Ishikawa (cell line): ENCODE results near the gene PARD3B.

Experiments used
- CEBPB ChIP-seq: IDR thresholded peaks from 2 replicates; pipeline ENCODE4 v1.6.1; 2012
- CREB1 ChIP-seq: IDR thresholded peaks from 2 replicates; pipeline ENCODE4 v1.6.1; 2012; ENCODE audit warnings: low read depth
- EGR1 ChIP-seq: IDR thresholded peaks from 2 replicates; pipeline ENCODE4 v1.6.1; 2012
- EP300 ChIP-seq: IDR thresholded peaks from 2 replicates; pipeline ENCODE4 v1.6.1; 2012; ENCODE audit warnings: borderline replicate concordance
- FOXM1 ChIP-seq: IDR thresholded peaks from 2 replicates; pipeline ENCODE4 v1.6.1; 2012; ENCODE audit warnings: low read depth, borderline replicate concordance
- NFIC ChIP-seq: IDR thresholded peaks from 2 replicates; pipeline ENCODE4 v1.6.1; 2012
- RAD21 ChIP-seq: IDR thresholded peaks from 2 replicates; pipeline ENCODE4 v1.6.1; 2012; ENCODE audit warnings: low read depth
- TAF1 ChIP-seq: IDR thresholded peaks from 2 replicates; pipeline ENCODE4 v1.6.1; 2012; ENCODE audit warnings: low read depth, mild to moderate bottlenecking
- TCF12 ChIP-seq: IDR thresholded peaks from 2 replicates; pipeline ENCODE4 v1.6.1; 2012; ENCODE audit warnings: low read depth
- TEAD4 ChIP-seq: IDR thresholded peaks from 2 replicates; pipeline ENCODE4 v1.6.1; 2012
- YY1 ChIP-seq: IDR thresholded peaks from 2 replicates; pipeline ENCODE4 v1.6.1; 2012; ENCODE audit warnings: low read depth
- ZBTB7A ChIP-seq: IDR thresholded peaks from 2 replicates; pipeline ENCODE4 v1.6.1; 2012; ENCODE audit warnings: low read depth
- TF ChIP-seq, protein P1 (sequence below): IDR thresholded peaks from 2 replicates; pipeline ENCODE4 v1.6.1; 2012
- TF ChIP-seq, protein P2 (sequence below): IDR thresholded peaks from 2 replicates; pipeline ENCODE4 v1.6.1; 2012
- TF ChIP-seq, protein P3 (sequence below): IDR thresholded peaks from 2 replicates; pipeline ENCODE4 v1.6.1; 2012; ENCODE audit warnings: low read depth, mild to moderate bottlenecking

Gene PARD3B

DNA sequence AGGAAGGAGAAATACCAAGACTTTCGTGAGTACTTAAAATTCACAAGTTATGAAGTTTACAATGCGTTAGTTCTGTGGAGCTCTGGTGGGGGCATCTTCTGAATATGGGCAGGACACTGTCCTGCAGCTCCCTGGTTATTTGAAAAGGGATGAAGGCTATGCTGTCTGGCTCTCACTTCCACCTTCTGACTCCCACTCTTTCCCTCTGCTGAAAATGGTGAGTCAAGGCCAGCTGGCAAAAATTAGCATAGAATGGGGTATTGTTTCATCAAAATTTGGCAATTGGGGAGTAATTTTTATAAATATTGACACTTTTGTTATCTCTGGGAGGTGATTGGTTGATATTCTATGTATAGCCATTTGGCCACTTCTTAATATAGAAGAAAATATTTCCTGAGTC, 177.4 kb downstream of the PARD3B start:
- TF ChIP-seq EGR1 = no peak
- no peak for TF ChIP-seq TAF1
- TF ChIP-seq FOXM1 = no peak
- TF ChIP-seq, protein P1, sequence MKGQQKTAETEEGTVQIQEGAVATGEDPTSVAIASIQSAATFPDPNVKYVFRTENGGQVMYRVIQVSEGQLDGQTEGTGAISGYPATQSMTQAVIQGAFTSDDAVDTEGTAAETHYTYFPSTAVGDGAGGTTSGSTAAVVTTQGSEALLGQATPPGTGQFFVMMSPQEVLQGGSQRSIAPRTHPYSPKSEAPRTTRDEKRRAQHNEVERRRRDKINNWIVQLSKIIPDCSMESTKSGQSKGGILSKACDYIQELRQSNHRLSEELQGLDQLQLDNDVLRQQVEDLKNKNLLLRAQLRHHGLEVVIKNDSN = no peak
- TF ChIP-seq EP300 = no peak
- TF ChIP-seq, protein P2, sequence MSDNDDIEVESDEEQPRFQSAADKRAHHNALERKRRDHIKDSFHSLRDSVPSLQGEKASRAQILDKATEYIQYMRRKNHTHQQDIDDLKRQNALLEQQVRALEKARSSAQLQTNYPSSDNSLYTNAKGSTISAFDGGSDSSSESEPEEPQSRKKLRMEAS = no peak
- no peak for TF ChIP-seq TCF12
- TF ChIP-seq NFIC = no peak
- TF ChIP-seq YY1 = no peak
- TF ChIP-seq, protein P3, sequence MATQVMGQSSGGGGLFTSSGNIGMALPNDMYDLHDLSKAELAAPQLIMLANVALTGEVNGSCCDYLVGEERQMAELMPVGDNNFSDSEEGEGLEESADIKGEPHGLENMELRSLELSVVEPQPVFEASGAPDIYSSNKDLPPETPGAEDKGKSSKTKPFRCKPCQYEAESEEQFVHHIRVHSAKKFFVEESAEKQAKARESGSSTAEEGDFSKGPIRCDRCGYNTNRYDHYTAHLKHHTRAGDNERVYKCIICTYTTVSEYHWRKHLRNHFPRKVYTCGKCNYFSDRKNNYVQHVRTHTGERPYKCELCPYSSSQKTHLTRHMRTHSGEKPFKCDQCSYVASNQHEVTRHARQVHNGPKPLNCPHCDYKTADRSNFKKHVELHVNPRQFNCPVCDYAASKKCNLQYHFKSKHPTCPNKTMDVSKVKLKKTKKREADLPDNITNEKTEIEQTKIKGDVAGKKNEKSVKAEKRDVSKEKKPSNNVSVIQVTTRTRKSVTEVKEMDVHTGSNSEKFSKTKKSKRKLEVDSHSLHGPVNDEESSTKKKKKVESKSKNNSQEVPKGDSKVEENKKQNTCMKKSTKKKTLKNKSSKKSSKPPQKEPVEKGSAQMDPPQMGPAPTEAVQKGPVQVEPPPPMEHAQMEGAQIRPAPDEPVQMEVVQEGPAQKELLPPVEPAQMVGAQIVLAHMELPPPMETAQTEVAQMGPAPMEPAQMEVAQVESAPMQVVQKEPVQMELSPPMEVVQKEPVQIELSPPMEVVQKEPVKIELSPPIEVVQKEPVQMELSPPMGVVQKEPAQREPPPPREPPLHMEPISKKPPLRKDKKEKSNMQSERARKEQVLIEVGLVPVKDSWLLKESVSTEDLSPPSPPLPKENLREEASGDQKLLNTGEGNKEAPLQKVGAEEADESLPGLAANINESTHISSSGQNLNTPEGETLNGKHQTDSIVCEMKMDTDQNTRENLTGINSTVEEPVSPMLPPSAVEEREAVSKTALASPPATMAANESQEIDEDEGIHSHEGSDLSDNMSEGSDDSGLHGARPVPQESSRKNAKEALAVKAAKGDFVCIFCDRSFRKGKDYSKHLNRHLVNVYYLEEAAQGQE = no peak
- TF ChIP-seq CEBPB = no peak
- no peak for TF ChIP-seq RAD21
- no peak for TF ChIP-seq ZBTB7A

DNA sequence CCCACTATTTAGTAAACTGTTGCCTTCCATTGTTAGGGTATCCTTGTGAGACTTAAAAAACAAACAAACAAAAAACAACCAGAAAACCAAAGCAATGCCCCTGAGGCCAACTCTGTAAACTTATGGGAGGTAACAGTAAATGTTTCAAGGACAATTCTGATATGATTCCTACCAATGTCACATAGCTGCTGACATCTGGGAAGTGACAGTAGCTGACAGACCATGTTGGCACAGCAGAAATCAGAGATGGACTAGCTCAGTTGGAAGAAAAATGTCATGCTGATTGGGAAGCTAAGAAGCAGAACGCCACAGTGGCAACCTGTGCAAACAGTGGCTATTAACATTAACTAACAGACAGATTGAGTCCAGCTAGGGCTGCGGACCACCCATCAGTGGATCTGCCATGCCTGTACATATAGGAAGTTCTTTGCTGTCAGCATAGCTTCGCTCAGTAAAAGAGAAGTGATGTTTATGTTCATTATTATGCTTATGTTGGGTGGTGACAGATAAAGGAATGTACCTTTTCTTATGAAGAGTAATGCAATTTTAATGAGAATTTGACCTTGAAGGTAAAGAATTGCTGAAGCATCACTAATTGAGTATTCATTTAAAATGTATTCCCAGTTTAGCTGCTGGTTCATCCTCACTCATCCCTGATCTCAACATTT, 180.6 kb downstream of the PARD3B start:
- TF ChIP-seq TEAD4 (no peak), RAD21 (no peak)

DNA sequence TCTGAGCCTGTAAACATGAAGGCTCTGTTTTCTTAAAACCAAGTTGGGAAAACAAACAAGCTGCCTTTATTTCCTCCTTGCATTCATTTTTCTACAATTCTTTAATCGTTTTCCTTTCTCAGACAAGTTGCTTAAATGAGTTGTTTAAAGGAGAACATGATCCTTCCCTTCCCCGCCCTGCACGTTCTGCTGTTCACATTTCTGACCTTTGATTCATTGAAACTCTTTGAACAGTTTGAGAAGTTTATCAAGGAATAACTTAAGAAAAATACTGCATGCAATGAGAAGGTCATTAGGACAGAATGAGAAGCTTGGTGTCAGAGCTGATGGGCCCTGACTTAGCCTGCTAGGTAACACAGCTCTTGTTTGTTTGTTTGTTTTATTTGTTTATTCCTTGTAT, 181.6 kb downstream of the PARD3B start:
- TF ChIP-seq NFIC (no peak), RAD21 (no peak), YY1 (no peak)

DNA sequence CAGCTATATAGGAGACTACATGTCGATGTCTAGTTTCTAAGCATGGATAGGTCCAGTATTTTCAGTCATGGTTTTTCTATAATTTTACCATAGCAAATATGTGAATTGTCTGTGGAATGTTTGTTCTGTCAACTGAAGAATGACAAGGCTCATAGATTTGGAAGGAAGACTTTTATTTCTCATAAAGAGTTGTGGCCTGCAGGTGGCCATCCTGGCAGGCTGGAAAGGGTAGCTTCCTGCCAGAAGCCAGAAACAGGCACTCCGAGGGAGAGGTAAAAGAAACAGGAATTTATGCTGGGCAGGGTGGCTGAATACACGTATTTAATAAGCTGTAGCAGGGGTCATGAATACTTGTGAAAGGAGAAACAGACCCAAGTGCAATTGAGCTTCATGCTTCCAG, 182.1 kb downstream of the PARD3B start:
- TF ChIP-seq, protein P1 = no peak
- TF ChIP-seq EP300 (no peak), YY1 (no peak), NFIC (no peak), TCF12 (no peak), TAF1 (no peak), ZBTB7A (no peak), EGR1 (no peak), CEBPB (no peak), FOXM1 (no peak), RAD21 (no peak), CREB1 (no peak), TEAD4 (no peak)
- TF ChIP-seq, protein P3 = no peak
- TF ChIP-seq, protein P2 = no peak

DNA sequence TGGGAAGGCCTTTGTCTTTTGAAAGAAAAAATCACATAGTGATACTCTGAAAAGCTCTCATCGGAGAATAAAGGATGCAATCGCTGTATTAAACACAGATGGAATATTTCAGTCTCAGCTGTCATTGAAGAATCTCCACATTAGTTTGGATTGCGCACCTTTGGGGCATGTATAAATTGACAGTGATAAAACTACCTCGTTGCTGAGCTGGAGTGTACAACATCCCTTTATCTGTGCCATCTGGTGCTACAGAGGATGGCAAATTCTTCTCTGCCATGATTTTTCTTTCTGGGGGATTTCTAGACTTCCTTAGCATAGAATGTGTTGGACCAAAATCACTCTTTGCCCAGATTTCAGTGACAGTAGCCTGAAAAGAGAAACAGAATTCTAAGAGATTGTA, 185.3 kb downstream of the PARD3B start:
- TF ChIP-seq EGR1 = no peak
- no peak for TF ChIP-seq CEBPB
- no peak for TF ChIP-seq RAD21
- TF ChIP-seq, protein P3 = no peak
- TF ChIP-seq NFIC = no peak
- TF ChIP-seq ZBTB7A = no peak
- no peak for TF ChIP-seq TAF1
- TF ChIP-seq EP300 = no peak
- TF ChIP-seq, protein P1 = no peak
- no peak for TF ChIP-seq TEAD4
- TF ChIP-seq, protein P2 = no peak
